HepG2 (cell line): ENCODE data around the gene THUMPD2. TPM values are rescaled to one million over a fixed set of nuclear protein-coding genes. Genes with fewer than 3 reads are reported as not detected.

ENCODE experiments used
- ATAC-seq: fragments of 200-7000 bp; cut with Tn5 transposase; 3 replicates; pipeline ENCODE4 v1.9.1; 2020; ENCODE audit warnings: mild to moderate bottlenecking, moderate library complexity
- BruUV-seq: library from RNA; stranded (reverse); fragments of 400-500 nt; replicated peaks from 2 replicates; lab custom pipeline; 2021; lab: Mats Ljungman, UMichigan
- CTCF ChIA-PET: fragments of 300-600 bp; formaldehyde crosslinking; extraction: SDS; loops from one replicate; lab custom pipeline; 2021; ENCODE audit warnings: low total read pairs, inconsistent platforms, low intra/inter-chr PET ratio; lab: Yijun Ruan, JAX
- POLR2A ChIA-PET: fragments of 350-600 bp; sonication (Branson Sonifier 250); formaldehyde crosslinking; loops from one replicate; lab custom pipeline; 2020; ENCODE audit warnings: antibody characterized with exemption, inconsistent platforms; lab: Yijun Ruan, JAX
- DNase-seq: peaks from one replicate; pipeline ENCODE4 v3.0.0-alpha.2; 2015; ENCODE audit warnings: low spot score
- FAIRE-seq: peaks from 3 replicates; lab custom pipeline; 2011; peaks lifted over from hg19 to GRCh38; lab: Jason Lieb, UNC
- H2AFZ ChIP-seq: one replicate; pipeline ENCODE4 v1.6.1; 2011; ENCODE audit warnings: low read length, inconsistent platforms
- H3K27ac ChIP-seq: fragments of 300-600 bp; 3 replicates; pipeline ENCODE4 v1.8.0; 2011; ENCODE audit warnings: mixed run types, mild to moderate bottlenecking, mixed read lengths, low read length, inconsistent platforms; ENCODE audit not compliant: insufficient read depth; ENCODE audit errors: extremely low read length
- H3K27me3 ChIP-seq, 2 experiments: fragments of 200-600 bp in 1 of 2; 2 replicates in 1 of 2; 3 replicates in 1 of 2; pipeline versions ENCODE4 v1.6.0 to v1.8.0; 2011; ENCODE audit warnings: low read length in 2 of 2, mild to moderate bottlenecking in 2 of 2, moderate library complexity in 2 of 2, inconsistent platforms in 1 of 2; ENCODE audit not compliant: insufficient read depth in 2 of 2, control insufficient read depth in 1 of 2
- H3K36me3 ChIP-seq, 2 experiments: fragments of 200-600 bp in 1 of 2; replicated peaks in 1 of 2; 2 replicates in 1 of 2; 3 replicates in 1 of 2; pipeline versions ENCODE4 v1.5.1 to v1.8.0; 2011; ENCODE audit warnings: low read length in 2 of 2, inconsistent platforms in 1 of 2; ENCODE audit not compliant: insufficient read depth in 2 of 2, control insufficient read depth in 1 of 2
- H3K4me1 ChIP-seq: 2 replicates; pipeline ENCODE4 v1.5.1; 2012; ENCODE audit warnings: low read length, inconsistent platforms; ENCODE audit not compliant: insufficient read depth
- H3K4me2 ChIP-seq: 2 replicates; pipeline ENCODE4 v1.6.0; 2011; ENCODE audit warnings: low read depth, low read length, inconsistent platforms
- H3K4me3 ChIP-seq, 3 experiments: fragments of 200-600 bp in 1 of 3; sonication (generic), shearing (Covaris generic) in 1 of 3; replicated peaks in 1 of 3; 2 replicates each; pipeline ENCODE4 v1.5.1; 2011 to 2016; ENCODE audit warnings: low read length in 3 of 3, inconsistent platforms in 2 of 3, low read depth in 2 of 3, mild to moderate bottlenecking in 2 of 3, control low read depth in 1 of 3, mixed read lengths in 1 of 3; ENCODE audit not compliant: insufficient read depth in 1 of 3
- H3K79me2 ChIP-seq: one replicate; pipeline ENCODE4 v1.6.1; 2011; ENCODE audit warnings: low read length, inconsistent platforms; ENCODE audit not compliant: insufficient read depth
- H3K9ac ChIP-seq: 2 replicates; pipeline ENCODE4 v1.6.0; 2011; ENCODE audit warnings: mild to moderate bottlenecking, low read depth, low read length, inconsistent platforms; ENCODE audit not compliant: insufficient read depth
- H3K9me3 ChIP-seq: 2 replicates; pipeline ENCODE4 v1.5.1; 2012; ENCODE audit warnings: mild to moderate bottlenecking, low read length
- H4K20me1 ChIP-seq: 2 replicates; pipeline ENCODE4 v1.6.0; 2011; ENCODE audit warnings: inconsistent platforms, mild to moderate bottlenecking, low read length, moderate library complexity; ENCODE audit not compliant: insufficient read depth
- BCL6 ChIP-seq: IDR thresholded peaks from 2 replicates; pipeline ENCODE4 v1.6.1; 2016; ENCODE audit warnings: missing genetic modification reagents, missing compliant biosample characterization
- PRDM15 ChIP-seq: sonication (generic); formaldehyde crosslinking; IDR thresholded peaks from 2 replicates; pipeline ENCODE4 v1.4.0; 2020; ENCODE audit warnings: missing genetic modification reagents
- SOX6 ChIP-seq, 2 experiments: fragments of 450-650 bp in 1 of 2; sonication (generic) in 1 of 2; formaldehyde crosslinking in 1 of 2; IDR thresholded peaks; 2 replicates each; pipeline versions ENCODE4 v1.4.0 to v1.6.1; 2017 to 2020; ENCODE audit warnings: antibody characterized with exemption in 1 of 2, mild to moderate bottlenecking in 1 of 2, missing genetic modification reagents in 1 of 2
- ZNF446 ChIP-seq: sonication (generic); formaldehyde crosslinking; IDR thresholded peaks from 2 replicates; pipeline ENCODE4 v1.5.0; 2020; ENCODE audit warnings: mild to moderate bottlenecking, missing genetic modification reagents
- ZNF740 ChIP-seq: sonication (generic); formaldehyde crosslinking; IDR thresholded peaks from 2 replicates; pipeline ENCODE4 v1.4.0; 2020; ENCODE audit warnings: missing genetic modification reagents
- ZNF83 ChIP-seq: sonication (generic); formaldehyde crosslinking; IDR thresholded peaks from 2 replicates; pipeline ENCODE4 v1.4.0; 2020; ENCODE audit warnings: missing genetic modification reagents, mild to moderate bottlenecking, borderline replicate concordance
- WGBS: methylation state at CpG from one replicate; pipeline ENCODE4 v1.1.6; 2017; ENCODE audit warnings: low lambda C conversion rate; 5-methylcytosine and 5-hydroxymethylcytosine counted together
- in situ Hi-C: cut with HindIII; loops from 2 replicates; pipeline ENCODE4 v1.10.0; 2017; ENCODE audit warnings: low pct_unique_long_range_greater_than_20kb; ENCODE audit not compliant: extremely low pct_ligation_motif_present
- intact Hi-C: fragments of 100-400 bp; cut with micrococcal nuclease; formaldehyde crosslinking; loops from one replicate; pipeline ENCODE4 v1.10.0; 2022; ENCODE audit not compliant: unreplicated experiment
- polyA plus RNA-seq, 8 experiments: library from polyadenylated mRNA; depleted of rRNA in 3 of 8; stranded (reverse) in 7 of 8; unstranded in 1 of 8; fragments of >200 nt; fragmentation: Illumina TruSeq in 4 of 8; extraction: Trizol in 4 of 8; gene quantifications; 2 replicates each; pipeline versions ENCODE4 v1.2.1 to v1.2.3, GENCODE V29; 2011 to 2016; ENCODE audit warnings: low read depth in 4 of 8, missing spikeins in 1 of 8, mixed read lengths in 1 of 8; ENCODE audit not compliant: insufficient read depth in 1 of 8
- total RNA-seq, 5 experiments: library from RNA; depleted of rRNA; stranded (reverse); fragments of >200 nt; fragmentation: Illumina TruSeq; extraction: Trizol; gene quantifications; 2 replicates each; pipeline ENCODE4 v1.2.3, GENCODE V29; 2016; ENCODE audit warnings: low read depth in 1 of 5
- TF ChIP-seq, protein P1 (sequence below): sonication (generic); formaldehyde crosslinking; conservative IDR thresholded peaks from 2 replicates; pipeline ENCODE4 v1.4.0; 2020; ENCODE audit warnings: mild to moderate bottlenecking, missing genetic modification reagents, moderate library complexity
- TF ChIP-seq, protein P2 (sequence below): IDR thresholded peaks from 2 replicates; pipeline ENCODE4 v1.4.0; 2020; ENCODE audit warnings: mild to moderate bottlenecking, missing genetic modification reagents

Gene THUMPD2
- total and polyA plus RNA-seq, 2 of the 13 experiments (the other 11 are each of a cell fraction or from before 2014, with no cell fraction given): 11.8 to 15.6 TPM

DNA sequence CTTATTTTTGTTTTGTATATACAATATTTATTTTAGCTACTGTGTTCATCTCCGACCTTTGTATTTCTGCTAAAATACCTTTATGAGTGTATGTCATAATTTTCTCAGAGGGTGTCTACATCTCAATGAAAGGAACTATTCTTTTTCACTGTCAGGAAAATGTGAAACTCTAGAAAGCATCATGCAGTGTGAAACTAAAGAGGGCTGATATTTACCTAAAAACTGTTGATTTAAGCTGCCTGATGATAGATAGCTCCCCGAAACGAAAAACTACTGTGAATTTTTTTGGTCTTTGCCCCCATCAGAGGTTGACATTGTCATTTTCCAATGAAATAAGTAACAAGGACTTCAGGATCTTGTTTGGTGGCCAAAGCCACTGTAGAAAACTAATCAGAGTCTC lies 74.5 kb downstream of the THUMPD2 start:
- intact Hi-C loops: loop anchor here (2.0 kb wide), 1 partner anchor 14 kb away; no protein-coding TSS in a partner anchor
- CTCF ChIA-PET: no interaction called here
- 2% methylated on average over 3 of the region's 3 CpGs for WGBS
- no peak for TF ChIP-seq PRDM15 (CRISPR knock-in tag)
- TF ChIP-seq ZNF446 (CRISPR knock-in tag): no peak
- TF ChIP-seq, protein P1, sequence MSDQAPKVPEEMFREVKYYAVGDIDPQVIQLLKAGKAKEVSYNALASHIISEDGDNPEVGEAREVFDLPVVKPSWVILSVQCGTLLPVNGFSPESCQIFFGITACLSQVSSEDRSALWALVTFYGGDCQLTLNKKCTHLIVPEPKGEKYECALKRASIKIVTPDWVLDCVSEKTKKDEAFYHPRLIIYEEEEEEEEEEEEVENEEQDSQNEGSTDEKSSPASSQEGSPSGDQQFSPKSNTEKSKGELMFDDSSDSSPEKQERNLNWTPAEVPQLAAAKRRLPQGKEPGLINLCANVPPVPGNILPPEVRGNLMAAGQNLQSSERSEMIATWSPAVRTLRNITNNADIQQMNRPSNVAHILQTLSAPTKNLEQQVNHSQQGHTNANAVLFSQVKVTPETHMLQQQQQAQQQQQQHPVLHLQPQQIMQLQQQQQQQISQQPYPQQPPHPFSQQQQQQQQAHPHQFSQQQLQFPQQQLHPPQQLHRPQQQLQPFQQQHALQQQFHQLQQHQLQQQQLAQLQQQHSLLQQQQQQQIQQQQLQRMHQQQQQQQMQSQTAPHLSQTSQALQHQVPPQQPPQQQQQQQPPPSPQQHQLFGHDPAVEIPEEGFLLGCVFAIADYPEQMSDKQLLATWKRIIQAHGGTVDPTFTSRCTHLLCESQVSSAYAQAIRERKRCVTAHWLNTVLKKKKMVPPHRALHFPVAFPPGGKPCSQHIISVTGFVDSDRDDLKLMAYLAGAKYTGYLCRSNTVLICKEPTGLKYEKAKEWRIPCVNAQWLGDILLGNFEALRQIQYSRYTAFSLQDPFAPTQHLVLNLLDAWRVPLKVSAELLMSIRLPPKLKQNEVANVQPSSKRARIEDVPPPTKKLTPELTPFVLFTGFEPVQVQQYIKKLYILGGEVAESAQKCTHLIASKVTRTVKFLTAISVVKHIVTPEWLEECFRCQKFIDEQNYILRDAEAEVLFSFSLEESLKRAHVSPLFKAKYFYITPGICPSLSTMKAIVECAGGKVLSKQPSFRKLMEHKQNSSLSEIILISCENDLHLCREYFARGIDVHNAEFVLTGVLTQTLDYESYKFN (CRISPR knock-in tag): peak; percentile 40
- no peak for TF ChIP-seq ZNF740
- no peak for TF ChIP-seq SOX6 (IDR thresholded peaks at IDR 0.05)
- peak; percentile 22; the same call in 1 of the 2 replicates for TF ChIP-seq SOX6 (CRISPR knock-in tag; IDR thresholded peaks at IDR 0.05)
- peak; percentile 92 for TF ChIP-seq BCL6 (CRISPR knock-in tag)
- TF ChIP-seq, protein P2, sequence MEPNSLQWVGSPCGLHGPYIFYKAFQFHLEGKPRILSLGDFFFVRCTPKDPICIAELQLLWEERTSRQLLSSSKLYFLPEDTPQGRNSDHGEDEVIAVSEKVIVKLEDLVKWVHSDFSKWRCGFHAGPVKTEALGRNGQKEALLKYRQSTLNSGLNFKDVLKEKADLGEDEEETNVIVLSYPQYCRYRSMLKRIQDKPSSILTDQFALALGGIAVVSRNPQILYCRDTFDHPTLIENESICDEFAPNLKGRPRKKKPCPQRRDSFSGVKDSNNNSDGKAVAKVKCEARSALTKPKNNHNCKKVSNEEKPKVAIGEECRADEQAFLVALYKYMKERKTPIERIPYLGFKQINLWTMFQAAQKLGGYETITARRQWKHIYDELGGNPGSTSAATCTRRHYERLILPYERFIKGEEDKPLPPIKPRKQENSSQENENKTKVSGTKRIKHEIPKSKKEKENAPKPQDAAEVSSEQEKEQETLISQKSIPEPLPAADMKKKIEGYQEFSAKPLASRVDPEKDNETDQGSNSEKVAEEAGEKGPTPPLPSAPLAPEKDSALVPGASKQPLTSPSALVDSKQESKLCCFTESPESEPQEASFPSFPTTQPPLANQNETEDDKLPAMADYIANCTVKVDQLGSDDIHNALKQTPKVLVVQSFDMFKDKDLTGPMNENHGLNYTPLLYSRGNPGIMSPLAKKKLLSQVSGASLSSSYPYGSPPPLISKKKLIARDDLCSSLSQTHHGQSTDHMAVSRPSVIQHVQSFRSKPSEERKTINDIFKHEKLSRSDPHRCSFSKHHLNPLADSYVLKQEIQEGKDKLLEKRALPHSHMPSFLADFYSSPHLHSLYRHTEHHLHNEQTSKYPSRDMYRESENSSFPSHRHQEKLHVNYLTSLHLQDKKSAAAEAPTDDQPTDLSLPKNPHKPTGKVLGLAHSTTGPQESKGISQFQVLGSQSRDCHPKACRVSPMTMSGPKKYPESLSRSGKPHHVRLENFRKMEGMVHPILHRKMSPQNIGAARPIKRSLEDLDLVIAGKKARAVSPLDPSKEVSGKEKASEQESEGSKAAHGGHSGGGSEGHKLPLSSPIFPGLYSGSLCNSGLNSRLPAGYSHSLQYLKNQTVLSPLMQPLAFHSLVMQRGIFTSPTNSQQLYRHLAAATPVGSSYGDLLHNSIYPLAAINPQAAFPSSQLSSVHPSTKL (CRISPR knock-in tag): peak; percentile 34; the same call in 1 of the 2 replicates
- TF ChIP-seq ZNF83 (CRISPR knock-in tag): no peak

More for the DNA sequence above, 74.5 kb downstream of the THUMPD2 start:
- POLR2A ChIA-PET: no interaction called here
- no TSS peak for BruUV-seq
- no peaks in the 10 kb centered on the region for H4K20me1 ChIP-seq
- H3K36me3 ChIP-seq: no peaks in the 10 kb centered on the region
- H3K4me1 ChIP-seq: peaks cover 26% of the 10 kb centered on the region
- H3K4me3 ChIP-seq: no peak overlapping the region
- H3K27me3 ChIP-seq: peaks cover 0 to 3% of the 10 kb centered on the region in 2 experiments; a peak in 1 of 5 replicates
- no peak overlapping the region for H2AFZ ChIP-seq
- in situ Hi-C loops: no loop called here
- FAIRE-seq (no peak), DNase-seq (peak; percentile 65), ATAC-seq (peak; percentile 62)
- no peak overlapping the region for H3K9ac ChIP-seq
- H3K4me2 ChIP-seq: peak overlapping the region; percentile 33
- no peaks in the 10 kb centered on the region for H3K79me2 ChIP-seq
- peaks cover 17% of the 10 kb centered on the region for H3K9me3 ChIP-seq
- no peak overlapping the region for H3K27ac ChIP-seq
